ENCODE data around the gene SLC27A2. TPM values are rescaled to one million over a fixed set of nuclear protein-coding genes. Genes with fewer than 3 reads are reported as not detected.

Gene SLC27A2
- total and polyA plus RNA-seq, 2 experiments from 2014 or later = 2.8 to 9.4 TPM

GRCh38 chr15:50251638-50252182 is 69.7 kb downstream of the SLC27A2 start:
- Mint-ChIP-seq H3K36me3 (ENCODE audit: low read depth) (no peaks in the 10 kb centered on the region), H3K27me3 (ENCODE audit: insufficient read depth, low read depth, poor library complexity) (peaks cover 3% of the 10 kb centered on the region), H3K4me3 (no peak overlapping the region), H3K4me1 (no peaks in the 10 kb centered on the region), H3K27ac (no peak overlapping the region), H3K9me3 (no peaks in the 10 kb centered on the region)
- Histone ChIP-seq H2AFZ (peak overlapping the region; percentile 94), H4K20me1 (replicated peaks; ENCODE audit: insufficient read depth) (no peaks in the 10 kb centered on the region), H3K27ac (ENCODE audit: low read depth) (no peak overlapping the region), H3K79me2 (replicated peaks; ENCODE audit: insufficient read depth) (no peaks in the 10 kb centered on the region), H3K4me1 (ENCODE audit: insufficient read depth) (no peaks in the 10 kb centered on the region), H3F3A (replicated peaks; ENCODE audit: low read depth) (no peaks in the 10 kb centered on the region), H3K27me3 (ENCODE audit: insufficient read depth) (no peaks in the 10 kb centered on the region), H3K36me3 (ENCODE audit: insufficient read depth) (no peaks in the 10 kb centered on the region), H3K9me2 (ENCODE audit: insufficient read depth) (peaks cover 9% of the 10 kb centered on the region; the same call in 1 of the 2 replicates), H3K4me3 (no peak overlapping the region), H3K4me2 (no peak overlapping the region)
- TF ChIP-seq CTCF (conservative IDR thresholded peaks at IDR 0.05; ENCODE audit: low read depth in 2 of 2) (peak; percentile 10 to 38; a peak in 3 of 4 replicates), NANOG (IDR thresholded peaks at IDR 0.05; ENCODE audit: borderline replicate concordance) (no peak)
- DNase-seq (ENCODE audit: low spot score) (peak; percentile 25), ATAC-seq (no peak; the same call in 2 of the 3 replicates)

DNA sequence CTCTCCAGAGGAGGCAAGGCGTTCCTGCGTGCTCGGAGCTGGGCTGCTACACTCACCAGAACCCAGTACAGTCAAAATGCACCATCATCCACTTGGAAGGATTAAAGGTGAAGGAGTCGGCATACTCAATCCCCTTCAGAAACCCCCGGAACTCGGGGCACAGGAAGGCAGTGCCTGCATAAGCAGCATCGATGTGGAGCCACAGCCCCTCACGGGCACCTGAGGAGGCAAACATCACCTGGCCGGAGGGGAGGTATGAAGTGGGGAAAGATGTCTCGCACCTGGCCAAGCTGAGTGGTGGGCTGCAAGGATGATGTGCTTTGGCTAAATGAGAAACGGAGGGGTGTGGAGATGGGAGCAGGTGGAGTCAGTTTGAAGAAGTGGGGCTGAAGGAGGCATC is 70.6 kb downstream of the SLC27A2 start:
- Histone ChIP-seq H3K4me1 (ENCODE audit: insufficient read depth) (no peaks in the 10 kb centered on the region), H3K27ac (ENCODE audit: low read depth) (no peak overlapping the region), H3F3A (replicated peaks; ENCODE audit: low read depth) (no peaks in the 10 kb centered on the region), H3K9me2 (ENCODE audit: insufficient read depth) (peaks cover 11% of the 10 kb centered on the region; the same call in 1 of the 2 replicates), H3K4me3 (no peak overlapping the region), H3K79me2 (replicated peaks; ENCODE audit: insufficient read depth) (no peaks in the 10 kb centered on the region), H4K20me1 (replicated peaks; ENCODE audit: insufficient read depth) (no peaks in the 10 kb centered on the region), H2AFZ (no peak overlapping the region), H3K36me3 (ENCODE audit: insufficient read depth) (no peaks in the 10 kb centered on the region), H3K27me3 (ENCODE audit: insufficient read depth) (no peaks in the 10 kb centered on the region), H3K4me2 (no peak overlapping the region)
- Mint-ChIP-seq H3K27me3 (ENCODE audit: insufficient read depth, low read depth, poor library complexity) (peaks cover 3% of the 10 kb centered on the region), H3K4me1 (no peaks in the 10 kb centered on the region), H3K27ac (no peak overlapping the region), H3K36me3 (ENCODE audit: low read depth) (no peaks in the 10 kb centered on the region), H3K9me3 (no peaks in the 10 kb centered on the region), H3K4me3 (no peak overlapping the region)
- no peak for DNase-seq (ENCODE audit: low spot score)
- ATAC-seq = no peak
- TF ChIP-seq POLR2AphosphoS5 (IDR thresholded peaks at IDR 0.05; ENCODE audit: low read depth) = no peak
- no peak for TF ChIP-seq ZNF331 (CRISPR knock-in tag; IDR thresholded peaks at IDR 0.05; ENCODE audit: low read depth)
- TF ChIP-seq NANOG (IDR thresholded peaks at IDR 0.05; ENCODE audit: borderline replicate concordance) = no peak
- TF ChIP-seq EZH2phosphoT487 (IDR thresholded peaks at IDR 0.05; ENCODE audit: unreplicated experiment) = no peak
- TF ChIP-seq STAT1 (IDR thresholded peaks at IDR 0.05; ENCODE audit: unreplicated experiment) = no peak
- TF ChIP-seq ETS1 (IDR thresholded peaks at IDR 0.05) = no peak
- TF ChIP-seq REST (IDR thresholded peaks at IDR 0.05; ENCODE audit: unreplicated experiment) = no peak
- no peak for TF ChIP-seq CREB1 (CRISPR knock-in tag; IDR thresholded peaks at IDR 0.05; ENCODE audit: low read depth)
- no peak for TF ChIP-seq JUNB (IDR thresholded peaks at IDR 0.05; ENCODE audit: unreplicated experiment)

All from GM23338 (cell line).